GM18502 (cell line): ENCODE measurements around the gene AHI1.
"Not testable (repeated sequence)": the region's sequence is repeated elsewhere in the genome, so short reads cannot be mapped to it uniquely, and the experiment has no call there.

ENCODE experiments used
- ATAC-seq: cut with Tn5 transposase; IDR thresholded peaks from one replicate; pipeline ENCODE4 v1.9.1; 2021; ENCODE audit warnings: mild to moderate bottlenecking; ENCODE audit not compliant: unreplicated experiment, poor library complexity

Gene AHI1

GRCh38 chr6:135402311-135402710 lies 95.2 kb downstream of the AHI1 start:
- no peak for ATAC-seq

- no peak for ATAC-seq
Measured at GRCh38 chr6:135397172-135397952, 100.2 kb downstream of the AHI1 start.

- no peak for ATAC-seq
Measured at GRCh38 chr6:135395136-135395535, 102.4 kb downstream of the AHI1 start.

- ATAC-seq: no peak
Measured at GRCh38 chr6:135393289-135393688, 104.3 kb downstream of the AHI1 start.

- no peak for ATAC-seq
Measured at GRCh38 chr6:135390458-135390857, 107.1 kb downstream of the AHI1 start.

- no peak for ATAC-seq
Measured at GRCh38 chr6:135385299-135385698, 112.2 kb downstream of the AHI1 start.

GRCh38 chr6:135383766-135384165 lies 113.8 kb downstream of the AHI1 start:
- ATAC-seq: no peak

- ATAC-seq: no peak
Measured at GRCh38 chr6:135383301-135383700, 114.2 kb downstream of the AHI1 start.

GRCh38 chr6:135382182-135382628 lies 115.3 kb downstream of the AHI1 start:
- ATAC-seq: peak; percentile 91

- no peak for ATAC-seq
Measured at GRCh38 chr6:135380793-135381192, 116.7 kb downstream of the AHI1 start.

GRCh38 chr6:135379647-135380046 lies 117.9 kb downstream of the AHI1 start:
- ATAC-seq: no peak

GRCh38 chr6:135372758-135373157 lies 124.8 kb downstream of the AHI1 start:
- ATAC-seq: no peak

GRCh38 chr6:135363622-135364021 lies 133.9 kb downstream of the AHI1 start:
- not testable (repeated sequence) for ATAC-seq

- no peak for ATAC-seq
Measured at GRCh38 chr6:135362124-135362523, 135.4 kb downstream of the AHI1 start.

GRCh38 chr6:135360222-135360621 lies 137.3 kb downstream of the AHI1 start:
- ATAC-seq: no peak

GRCh38 chr6:135358985-135359384 lies 138.6 kb downstream of the AHI1 start:
- no peak for ATAC-seq

- ATAC-seq: no peak
Measured at GRCh38 chr6:135358251-135358821, 139.2 kb downstream of the AHI1 start.

- no peak for ATAC-seq
Measured at GRCh38 chr6:135354407-135354806, 143.1 kb downstream of the AHI1 start.

- no peak for ATAC-seq
Measured at GRCh38 chr6:135353113-135353512, 144.4 kb downstream of the AHI1 start.

GRCh38 chr6:135351635-135352034 lies 145.9 kb downstream of the AHI1 start:
- no peak for ATAC-seq

- no peak for ATAC-seq
Measured at GRCh38 chr6:135347887-135348286, 149.7 kb downstream of the AHI1 start.

- no peak for ATAC-seq
Measured at GRCh38 chr6:135346747-135347146, 150.8 kb downstream of the AHI1 start.
